Stimulated activated CD4-positive, alpha-beta T cell treated with anti-CD3 and anti-CD28 coated beads, Interleukin-1b, Interleukin-23, amount 100 ng/mL, for 1 hour (primary cell): Measurements from ENCODE around the gene FARS2.
A peak's percentile ranks its signal among the peaks of the same experiment; 100 is the strongest.

Experiments
- DNase-seq, 2 donors: peaks; one replicate each; pipeline ENCODE4 v3.0.0-alpha.2; 2020; ENCODE audit warnings: low read depth in 2 of 2

FARS2 gene

GRCh38 chr6:5249451-5250122, 11.7 kb upstream of the FARS2 start:
- no peak for DNase-seq

DNA sequence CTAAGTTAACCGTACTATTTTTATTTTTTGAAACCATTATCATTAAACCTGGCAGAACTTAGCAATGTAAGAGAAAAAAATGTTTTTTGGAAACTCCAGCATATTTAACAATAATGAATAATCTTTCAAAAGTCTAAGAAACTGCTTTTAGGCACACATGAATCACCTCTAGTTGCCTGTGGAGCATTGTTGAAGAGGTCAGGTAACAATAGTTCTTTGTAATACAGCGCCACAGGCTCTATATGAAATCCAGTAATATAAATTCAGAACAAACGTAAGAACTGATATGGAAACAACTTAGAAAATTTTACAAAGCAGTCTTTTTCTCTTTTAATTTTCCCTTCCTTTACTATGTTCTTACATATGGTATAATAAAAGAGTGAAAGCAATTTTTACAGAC, 10.9 kb upstream of the FARS2 start:
- DNase-seq, result no peak

- DNase-seq, result no peak
These were observed 10.4 kb upstream of the FARS2 start for GRCh38 chr6:5250911-5251310.

DNA sequence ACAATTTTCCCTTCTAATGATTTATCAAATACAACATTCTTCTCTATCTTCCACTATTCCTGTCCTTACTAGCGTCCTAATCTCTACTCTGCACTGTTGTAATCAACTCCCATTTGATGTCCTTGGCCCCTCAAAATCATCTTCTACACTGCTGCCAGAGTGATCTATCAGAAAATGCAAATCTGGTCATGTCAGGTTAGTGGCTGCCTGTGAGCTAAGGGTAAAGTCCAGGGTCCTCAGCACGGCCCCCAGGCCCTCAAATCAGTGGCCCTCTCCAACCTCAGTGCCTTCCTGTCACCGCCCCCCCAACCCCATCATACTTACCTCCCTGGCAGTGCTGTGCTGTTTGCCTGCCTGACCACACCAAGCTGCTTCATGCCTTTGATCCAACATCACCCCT, 4.4 kb upstream of the FARS2 start:
- DNase-seq, result no peak

- no peak for DNase-seq
These were observed 3.9 kb upstream of the FARS2 start for GRCh38 chr6:5257400-5257799.

DNA sequence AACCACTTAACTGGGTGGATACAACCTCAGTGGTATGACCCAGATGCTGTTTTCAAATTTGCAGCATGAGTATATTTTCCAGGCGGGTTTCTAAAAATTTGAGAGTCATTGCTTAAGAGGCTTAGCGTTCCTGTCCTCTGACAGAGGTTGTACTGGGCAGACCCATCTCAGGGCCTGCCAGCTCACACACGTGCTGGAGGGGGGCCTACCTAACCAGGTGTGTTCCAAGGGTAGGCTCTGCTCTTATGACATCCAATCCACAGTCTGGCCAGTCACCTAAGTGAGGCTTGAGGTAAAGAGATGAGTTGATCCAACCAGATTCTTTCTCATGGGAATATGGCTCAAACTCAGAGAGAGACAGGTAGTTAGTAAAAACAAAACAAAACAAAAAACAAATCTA, 1.9 kb upstream of the FARS2 start:
- no peak for DNase-seq

DNA sequence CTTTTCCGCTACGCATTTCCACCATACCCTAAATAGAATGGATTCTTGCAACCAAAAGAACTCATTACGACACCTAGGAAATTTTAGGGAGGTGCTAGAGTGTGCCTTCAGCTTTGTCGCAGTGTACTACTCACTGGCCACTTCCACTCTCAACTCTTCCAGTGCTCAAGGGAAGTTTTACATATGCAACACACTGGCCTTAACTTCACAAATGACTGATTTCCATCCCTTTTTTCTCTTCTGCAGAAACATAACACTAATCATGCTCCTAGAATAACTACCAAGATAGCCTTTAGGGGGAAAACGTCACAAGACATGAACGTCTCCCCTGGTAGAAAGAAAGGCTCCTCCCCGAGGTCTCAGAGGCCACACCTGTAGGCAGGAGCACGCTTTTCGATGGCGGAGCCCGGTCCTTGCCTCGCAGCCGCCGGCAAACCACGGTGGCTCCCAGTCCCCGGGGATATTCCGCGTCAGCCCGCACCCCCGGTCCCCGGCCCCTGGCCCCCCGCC, 1.1 kb upstream of the FARS2 start:
- peak; percentile 37 to 40 for DNase-seq

DNA sequence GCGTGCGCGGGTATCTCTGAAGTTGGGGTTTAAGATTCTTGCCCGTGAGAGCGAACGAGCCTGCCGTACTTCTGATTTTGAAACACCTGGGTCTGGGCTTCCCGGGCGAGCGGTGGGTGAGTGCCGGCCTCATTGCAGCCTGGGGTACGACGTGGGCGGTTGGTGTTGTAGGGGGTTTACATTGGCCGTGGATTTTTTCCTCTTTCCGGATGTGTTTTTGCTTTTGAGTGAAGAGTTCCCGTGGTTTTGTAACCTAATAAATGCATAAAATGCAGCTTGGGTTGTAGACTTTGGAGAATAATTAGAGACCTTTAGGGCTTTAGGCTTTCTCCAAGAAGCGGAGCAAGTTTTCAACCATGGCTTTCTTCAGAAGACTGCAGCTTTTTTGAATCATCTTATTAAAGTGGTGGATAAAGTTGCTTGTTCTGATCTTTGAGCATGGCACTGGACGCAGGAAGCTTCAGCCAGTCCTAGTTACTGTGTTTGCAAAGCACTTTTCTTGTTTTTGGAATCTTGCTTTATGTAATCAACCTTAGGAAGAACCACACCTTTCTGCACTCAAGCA, 314 bp downstream of the FARS2 start:
- DNase-seq, result no peak

GRCh38 chr6:5266423-5266822, 5.1 kb downstream of the FARS2 start:
- DNase-seq, result no peak

DNA sequence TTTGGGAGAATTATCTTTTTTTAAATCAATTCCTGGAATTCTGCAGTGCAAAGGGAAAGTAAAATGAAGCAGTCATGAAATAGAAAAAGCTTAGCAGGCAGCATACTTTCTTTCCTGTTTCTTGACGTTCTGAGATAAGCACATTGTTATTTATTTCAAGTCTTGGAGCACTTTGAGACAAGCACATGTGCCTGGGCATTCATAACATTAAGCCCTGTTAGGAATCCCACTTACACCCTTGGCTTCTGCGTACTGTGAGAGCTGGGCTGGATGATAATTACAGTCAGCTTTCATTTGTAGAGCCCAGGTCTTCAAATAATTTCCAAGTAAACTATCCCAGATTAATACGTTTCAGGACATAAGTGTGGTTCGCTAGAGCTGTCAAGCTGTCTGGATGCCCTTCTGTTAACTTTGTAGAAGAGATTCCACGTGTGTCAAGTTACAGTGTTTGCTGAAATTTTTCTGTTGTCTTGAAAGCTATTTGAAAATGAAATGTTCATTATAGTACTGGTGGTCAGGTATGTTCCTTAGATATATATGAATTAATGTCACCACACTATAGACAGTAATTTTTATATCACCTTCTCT, 8.9 kb downstream of the FARS2 start:
- no peak for DNase-seq

DNA sequence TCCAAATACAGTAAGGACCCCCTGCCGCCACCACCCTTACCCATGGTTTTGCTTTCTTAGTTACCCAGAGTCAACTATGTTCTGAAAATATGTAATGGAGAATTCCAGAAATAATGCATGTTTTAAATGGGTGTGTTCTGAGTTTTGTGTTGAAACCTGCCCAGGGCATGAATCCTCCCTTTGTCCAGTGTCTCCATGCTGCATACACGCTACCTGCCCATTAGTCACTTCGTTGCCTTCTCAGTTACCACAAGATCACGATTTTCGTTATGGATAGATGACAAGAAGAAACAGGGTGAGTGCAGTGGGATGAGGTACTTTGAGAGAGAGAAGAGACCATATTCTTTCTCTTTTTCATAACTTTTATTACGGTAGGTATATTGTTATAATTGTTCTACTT, 10.6 kb downstream of the FARS2 start:
- no peak for DNase-seq

DNA sequence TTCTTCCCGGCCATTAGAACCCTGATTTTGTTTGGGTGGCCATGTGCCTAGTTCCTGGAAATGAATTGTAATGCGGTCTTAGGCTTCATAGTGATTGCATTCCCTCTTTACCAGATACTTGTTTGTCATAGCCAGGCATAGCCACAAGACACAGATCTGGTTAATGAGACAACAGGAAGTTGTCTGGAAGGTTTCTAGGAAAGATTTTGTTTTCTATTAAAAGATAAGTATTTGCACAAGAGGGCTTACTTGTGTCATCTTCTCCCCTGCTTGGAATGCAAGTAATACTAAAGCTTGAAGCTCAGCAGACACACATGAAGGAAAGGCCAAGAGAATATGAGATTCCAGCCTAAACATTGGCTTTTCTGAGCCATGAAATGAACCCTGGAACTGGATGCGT, 12.9 kb downstream of the FARS2 start:
- DNase-seq, result no peak

DNA sequence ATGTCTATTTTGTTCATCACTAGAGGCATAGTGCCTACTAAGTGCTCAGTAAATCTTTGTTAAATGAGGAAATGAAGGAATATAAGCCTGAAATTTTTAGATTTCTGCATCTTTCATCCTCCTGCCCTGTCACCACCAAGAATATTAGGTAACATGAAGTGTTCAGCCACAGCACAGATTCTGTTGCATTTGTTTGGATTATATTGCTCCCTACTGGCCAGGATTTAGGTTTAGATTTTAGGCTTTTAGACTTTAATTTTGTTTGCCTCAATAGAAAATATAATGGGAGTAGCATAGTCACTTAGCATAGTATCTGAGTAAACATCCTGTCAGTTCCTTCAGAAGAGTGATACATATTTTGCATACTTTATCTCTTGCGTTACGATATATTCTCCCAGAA, 14.2 kb downstream of the FARS2 start:
- DNase-seq, result no peak

DNA sequence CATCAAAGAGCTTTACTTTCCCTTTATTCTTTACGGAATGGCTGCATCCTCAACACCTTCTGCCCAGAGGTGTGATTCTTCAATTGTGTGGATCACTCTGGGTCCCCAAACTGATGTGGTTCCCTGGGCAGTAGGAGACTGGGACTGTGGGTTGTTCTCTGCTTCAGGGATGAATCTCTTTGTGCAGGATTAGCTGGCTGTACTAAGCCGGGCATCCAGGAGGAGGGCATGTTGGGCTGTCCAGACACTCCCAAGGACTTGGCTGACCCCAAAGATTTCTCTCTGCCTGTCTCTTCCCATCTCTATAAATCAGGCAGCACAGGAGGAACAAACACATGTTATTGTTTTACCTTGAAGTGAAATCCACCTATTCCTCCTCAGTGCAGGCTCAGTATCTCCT, 15.3 kb downstream of the FARS2 start:
- DNase-seq, result no peak

DNA sequence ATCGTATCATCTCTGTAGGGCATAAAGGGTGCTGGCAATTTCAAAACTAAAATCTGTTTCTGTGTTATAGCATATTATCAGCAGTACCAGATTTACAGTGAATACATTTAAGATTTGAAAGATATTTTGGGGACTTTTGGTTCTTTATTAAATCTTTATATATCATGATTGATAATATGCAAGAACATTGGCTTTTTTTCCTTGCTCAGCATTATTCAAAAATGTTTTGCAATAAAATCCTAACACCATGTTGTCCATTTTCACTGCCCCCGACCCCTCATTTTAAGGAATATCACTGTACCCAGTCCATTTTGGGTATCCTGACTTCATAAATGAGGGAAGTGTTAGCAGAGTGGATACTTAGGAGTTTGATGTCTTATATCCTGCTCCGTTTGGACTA, 16.3 kb downstream of the FARS2 start:
- DNase-seq, result no peak

DNA sequence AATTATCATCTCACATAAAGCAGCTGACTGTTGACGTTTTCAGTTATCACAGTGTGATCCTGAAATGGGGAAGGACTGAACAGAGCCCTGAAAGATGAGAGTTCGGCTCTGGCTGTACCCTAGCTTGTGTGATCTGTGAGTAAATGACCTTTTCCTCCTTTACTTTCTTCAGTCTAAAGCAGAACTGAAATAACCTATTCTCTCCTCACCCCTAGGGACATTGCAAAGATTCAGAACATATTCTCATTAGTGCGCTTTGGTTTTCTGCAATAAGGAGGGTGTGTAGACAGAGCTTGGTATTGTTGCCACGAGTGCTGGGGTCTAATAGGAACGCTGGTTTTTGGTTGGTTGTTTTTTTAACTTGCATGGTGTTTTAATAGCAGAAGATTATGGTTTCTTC, 16.7 kb downstream of the FARS2 start:
- no peak for DNase-seq

DNA sequence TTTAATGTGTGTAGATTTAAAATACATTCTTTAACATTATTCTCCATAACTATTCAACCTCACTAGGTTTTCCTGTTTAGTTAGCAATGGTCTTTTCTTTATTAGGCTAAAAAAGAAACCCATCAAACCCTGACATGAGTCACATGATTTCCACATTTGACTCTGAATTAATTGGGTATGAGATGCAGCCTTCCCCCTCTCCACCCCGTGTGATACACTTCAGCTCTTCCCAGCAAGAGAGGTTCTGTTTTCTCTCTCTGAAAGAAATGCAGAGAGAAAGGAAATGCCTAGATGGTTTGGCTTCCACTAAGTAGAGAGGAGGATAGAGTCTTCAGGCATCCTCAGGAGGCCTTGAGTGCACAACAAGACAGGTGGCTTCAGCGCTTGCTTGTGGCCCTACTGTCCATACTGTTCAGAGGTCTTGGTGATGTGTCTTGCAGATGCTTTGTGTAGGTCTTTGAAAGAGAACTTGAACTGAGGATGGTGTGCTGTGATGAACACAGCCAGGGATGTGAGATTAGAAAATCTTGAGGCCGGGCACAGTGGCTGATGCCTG, 17.3 kb downstream of the FARS2 start:
- no peak for DNase-seq

DNA sequence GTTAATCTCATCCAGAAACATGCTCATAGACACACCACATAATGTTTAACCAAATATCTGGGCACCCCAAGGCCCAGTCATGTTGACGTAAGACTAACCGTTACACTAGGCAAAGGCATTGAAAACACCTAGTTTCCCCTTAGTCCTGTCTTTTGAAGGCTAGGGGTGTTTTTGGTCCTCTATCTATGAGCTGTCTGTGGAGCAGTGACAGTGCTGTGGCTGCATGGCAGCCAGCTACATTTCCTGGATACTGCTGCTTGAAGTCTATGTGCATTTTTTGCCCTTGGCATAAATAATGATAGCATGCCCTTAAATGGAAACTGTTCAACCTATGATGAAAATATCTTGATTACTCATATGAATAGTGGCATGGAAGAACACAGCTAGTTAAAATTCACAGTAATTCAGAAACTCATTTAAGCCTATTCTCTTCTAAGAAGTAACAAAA, 18.6 kb downstream of the FARS2 start:
- DNase-seq, result no peak

DNA sequence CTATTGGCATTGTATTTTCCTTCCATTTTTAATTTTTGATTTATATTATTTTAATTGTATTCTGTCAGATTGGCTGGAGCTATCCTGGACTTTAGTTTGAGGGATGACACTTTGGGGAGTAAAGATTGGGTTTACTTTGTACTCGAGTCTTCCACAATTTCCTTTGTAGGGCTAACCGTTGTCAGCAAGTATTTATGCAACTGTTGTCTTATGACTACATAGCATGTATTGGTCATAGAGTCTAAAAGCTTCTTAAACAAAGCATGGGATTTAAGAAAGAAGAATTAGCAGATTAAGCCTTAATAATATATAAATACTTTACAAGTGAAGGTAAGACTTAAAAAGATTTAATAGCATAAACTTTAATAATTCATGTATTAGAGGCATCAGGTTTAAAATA, 19.6 kb downstream of the FARS2 start:
- no peak for DNase-seq

- DNase-seq, result no peak
These were observed 20.9 kb downstream of the FARS2 start for GRCh38 chr6:5282191-5282623.

DNA sequence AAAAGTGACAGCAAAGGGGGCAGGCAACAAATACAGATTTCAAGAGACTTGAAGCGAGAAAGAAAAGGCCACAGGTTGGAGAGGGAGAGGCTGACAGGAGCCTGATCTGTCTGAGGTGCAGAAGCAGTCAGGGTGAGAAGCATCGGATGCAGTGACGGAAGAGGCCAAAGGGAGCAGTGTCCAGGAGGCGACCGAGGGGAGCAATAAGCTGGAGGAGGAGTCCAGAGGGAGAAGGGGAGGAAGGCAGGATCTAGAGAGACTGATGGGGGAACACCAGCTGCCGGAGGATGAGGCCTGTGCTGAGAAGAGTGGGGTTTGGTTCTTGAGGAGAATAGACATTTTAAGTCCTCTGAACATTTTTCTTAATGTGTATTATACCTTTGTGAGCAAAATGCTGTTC, 23.8 kb downstream of the FARS2 start:
- DNase-seq, result no peak

- no peak for DNase-seq
These were observed 24.2 kb downstream of the FARS2 start for GRCh38 chr6:5285526-5285925.

GRCh38 chr6:5286780-5287179, 25.5 kb downstream of the FARS2 start:
- DNase-seq, result no peak
